Prostate gland (tissue), 2 donors: ENCODE results near the gene USP35. TPM values are rescaled to one million over a fixed set of nuclear protein-coding genes. Genes with fewer than 3 reads are reported as not detected.
"Not testable (repeated sequence)": the region's sequence is repeated elsewhere in the genome, so short reads cannot be mapped to it uniquely, and the experiment has no call there.

ENCODE experiments used
- DNase-seq: peaks from one replicate; pipeline ENCODE4 v3.0.0-alpha.2; 2019; ENCODE audit warnings: low spot score
- H3K27ac ChIP-seq, 2 donors: fragments of 200-600 bp; sonication (generic); 2 replicates each; pipeline ENCODE4 v1.5.1; 2017 to 2019
- H3K27me3 ChIP-seq: fragments of 200-600 bp; sonication (generic); replicated peaks from 2 replicates; pipeline ENCODE4 v1.5.1; 2019; ENCODE audit not compliant: insufficient read depth
- H3K36me3 ChIP-seq, 2 donors: fragments of 200-600 bp; sonication (generic); 1 replicate in 1 of 2; 2 replicates in 1 of 2; pipeline versions ENCODE4 v1.5.1 to v1.8.1; 2017 to 2019
- H3K4me1 ChIP-seq: fragments of 200-600 bp; sonication (generic); replicated peaks from 2 replicates; pipeline ENCODE4 v1.5.1; 2019
- H3K4me3 ChIP-seq, 2 donors: fragments of 200-600 bp; sonication (generic); 2 replicates each; pipeline ENCODE4 v1.5.1; 2017 to 2019
- H3K9me3 ChIP-seq: fragments of 200-600 bp; sonication (generic); 2 replicates; pipeline ENCODE4 v1.5.1; 2017
- POLR2A ChIP-seq: fragments of 450-650 bp; IDR thresholded peaks from one replicate; pipeline ENCODE4 v1.6.1; 2016; ENCODE audit warnings: antibody characterized with exemption, mild to moderate bottlenecking
- POLR2AphosphoS5 ChIP-seq: sonication (generic); formaldehyde crosslinking; IDR thresholded peaks from one replicate; pipeline ENCODE4 v1.6.1; 2017; ENCODE audit warnings: antibody characterized with exemption
- WGBS: methylation state at CpG from one replicate; pipeline ENCODE4 v1.1.5; 2018; 5-methylcytosine and 5-hydroxymethylcytosine counted together
- intact Hi-C: fragments of 100-400 bp; cut with DNase I; formaldehyde crosslinking; loops from one replicate; pipeline ENCODE4 v1.14.2; 2022
- total RNA-seq, 2 donors: library from RNA; depleted of rRNA; stranded (reverse); fragments of >200 nt; gene quantifications; one replicate each; pipeline ENCODE4 v1.1.0, GENCODE V29; 2016
- TF ChIP-seq, protein P1 (sequence below), 4 experiments: fragments of 200-600 bp in 2 of 4; fragments of 450-650 bp in 2 of 4; sonication (generic) in 2 of 4; IDR thresholded peaks; 1 replicate in 3 of 4; 2 replicates in 1 of 4; pipeline ENCODE4 v1.5.1; 2016 to 2019; ENCODE audit warnings: antibody characterized with exemption in 4 of 4, mild to moderate bottlenecking in 2 of 4, moderate library complexity in 2 of 4

USP35 gene
- total RNA-seq, 2 donors from 2014 or later: 3.4 to 13.6 TPM

DNA sequence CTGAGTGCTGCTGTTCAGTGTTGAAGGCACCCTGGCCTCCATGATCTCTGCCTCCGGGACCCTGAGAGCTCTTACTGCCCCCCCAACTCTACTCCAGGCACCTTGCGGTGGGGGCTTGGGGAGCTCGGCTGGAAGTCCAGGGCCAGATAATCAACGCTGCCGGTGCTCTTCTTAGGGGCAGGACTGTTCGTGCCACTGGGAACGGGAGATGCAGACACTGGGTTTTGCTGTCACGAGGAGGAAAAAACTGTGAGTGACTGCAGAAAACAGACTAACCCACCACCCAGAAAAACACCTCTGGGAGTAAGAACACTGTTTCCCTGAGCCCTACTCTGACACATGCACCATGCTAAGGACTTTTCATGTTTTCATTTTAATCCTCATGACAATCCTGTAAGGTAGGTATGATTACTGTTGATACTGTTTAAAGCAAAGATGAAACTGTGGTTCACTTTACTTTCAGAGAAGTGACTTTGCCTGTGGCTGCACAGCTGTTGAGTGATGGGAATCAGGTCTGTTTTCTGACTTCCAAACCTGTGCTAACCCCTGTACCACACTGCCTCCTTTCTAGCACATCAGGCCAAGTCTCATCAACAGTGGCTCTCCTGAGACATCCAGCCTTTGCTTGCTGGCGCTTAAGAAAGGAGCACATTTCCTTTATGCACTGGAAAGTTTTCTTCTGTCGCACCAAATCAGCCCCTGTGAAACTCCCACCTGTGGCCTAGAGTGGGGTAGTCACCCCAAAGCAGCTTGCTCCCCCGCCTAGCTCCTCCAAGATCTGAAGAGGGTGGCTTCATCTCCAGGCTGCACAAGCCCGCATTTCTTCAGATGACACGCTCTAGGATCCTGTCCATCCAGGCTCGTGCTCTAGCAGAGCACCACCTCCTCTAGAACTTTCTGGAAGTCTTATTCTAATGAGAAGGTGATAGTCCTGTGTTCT, 31.8 kb downstream of the USP35 start:
- no peaks in the 10 kb centered on the region for H3K27me3 ChIP-seq
- H3K36me3 ChIP-seq: no peaks in the 10 kb centered on the region
- 90% methylated on average over 14 of the region's 14 CpGs for WGBS
- H3K4me3 ChIP-seq: no peak overlapping the region
- H3K27ac ChIP-seq: no peak overlapping the region
- DNase-seq: no peak
- H3K4me1 ChIP-seq: no peaks in the 10 kb centered on the region
- intact Hi-C loops: no loop called here
- TF ChIP-seq, protein P1, sequence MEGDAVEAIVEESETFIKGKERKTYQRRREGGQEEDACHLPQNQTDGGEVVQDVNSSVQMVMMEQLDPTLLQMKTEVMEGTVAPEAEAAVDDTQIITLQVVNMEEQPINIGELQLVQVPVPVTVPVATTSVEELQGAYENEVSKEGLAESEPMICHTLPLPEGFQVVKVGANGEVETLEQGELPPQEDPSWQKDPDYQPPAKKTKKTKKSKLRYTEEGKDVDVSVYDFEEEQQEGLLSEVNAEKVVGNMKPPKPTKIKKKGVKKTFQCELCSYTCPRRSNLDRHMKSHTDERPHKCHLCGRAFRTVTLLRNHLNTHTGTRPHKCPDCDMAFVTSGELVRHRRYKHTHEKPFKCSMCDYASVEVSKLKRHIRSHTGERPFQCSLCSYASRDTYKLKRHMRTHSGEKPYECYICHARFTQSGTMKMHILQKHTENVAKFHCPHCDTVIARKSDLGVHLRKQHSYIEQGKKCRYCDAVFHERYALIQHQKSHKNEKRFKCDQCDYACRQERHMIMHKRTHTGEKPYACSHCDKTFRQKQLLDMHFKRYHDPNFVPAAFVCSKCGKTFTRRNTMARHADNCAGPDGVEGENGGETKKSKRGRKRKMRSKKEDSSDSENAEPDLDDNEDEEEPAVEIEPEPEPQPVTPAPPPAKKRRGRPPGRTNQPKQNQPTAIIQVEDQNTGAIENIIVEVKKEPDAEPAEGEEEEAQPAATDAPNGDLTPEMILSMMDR (IDR thresholded peaks at IDR 0.05): no peak
- TF ChIP-seq POLR2AphosphoS5 (no peak), POLR2A (no peak)
- H3K9me3 ChIP-seq: no peaks in the 10 kb centered on the region

DNA sequence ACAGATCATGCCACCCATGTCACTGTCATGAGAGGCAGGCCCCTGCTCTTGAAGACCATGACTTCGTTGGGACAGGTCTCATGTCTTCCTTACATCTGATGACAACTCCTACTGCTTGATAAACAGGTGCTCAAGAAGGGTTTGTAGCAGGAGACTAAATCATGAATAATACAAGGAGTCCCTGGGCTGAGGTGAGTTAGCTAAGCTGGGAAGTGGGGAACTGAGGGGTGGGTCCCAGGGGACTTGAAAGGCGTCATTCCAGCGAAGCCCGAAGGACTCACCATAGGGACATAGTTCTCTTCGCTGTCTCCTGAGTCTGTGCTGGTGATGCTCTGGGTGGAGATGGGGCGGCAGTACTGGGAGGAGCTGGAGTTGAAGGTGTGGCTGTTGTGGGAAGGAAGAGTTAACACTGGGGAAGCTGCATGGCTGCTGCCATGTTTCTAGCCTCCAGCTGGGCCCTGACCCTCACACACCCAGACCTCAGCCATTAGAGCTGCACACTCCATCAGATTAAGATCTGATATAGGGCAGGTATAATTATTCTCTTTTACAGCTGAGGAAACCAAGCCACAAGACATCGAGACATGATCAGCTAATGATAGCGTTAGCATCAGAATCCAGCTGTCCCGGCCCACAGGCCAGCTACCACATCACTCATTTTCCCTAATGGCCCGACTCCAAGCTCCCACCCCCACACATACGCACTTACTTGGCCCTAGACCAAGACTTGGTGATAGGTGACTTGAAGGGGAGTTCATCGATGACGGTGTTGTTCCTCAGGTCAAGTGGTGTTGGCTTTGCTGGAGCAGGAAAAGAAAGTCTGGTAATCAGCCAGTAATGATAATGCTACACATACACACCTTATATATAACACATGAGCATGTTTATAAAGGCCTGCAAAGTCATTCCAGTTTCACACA, 32.9 kb downstream of the USP35 start:
- intact Hi-C loops: no loop called here
- Histone ChIP-seq H3K27ac (no peak overlapping the region), H3K27me3 (no peaks in the 10 kb centered on the region), H3K9me3 (no peaks in the 10 kb centered on the region), H3K4me3 (no peak overlapping the region), H3K36me3 (no peaks in the 10 kb centered on the region), H3K4me1 (no peaks in the 10 kb centered on the region)
- no peak for DNase-seq
- 94% methylated on average over 13 of the region's 13 CpGs for WGBS
- TF ChIP-seq, protein P1 (IDR thresholded peaks at IDR 0.05): no peak
- TF ChIP-seq POLR2AphosphoS5 (no peak), POLR2A (no peak)

DNA sequence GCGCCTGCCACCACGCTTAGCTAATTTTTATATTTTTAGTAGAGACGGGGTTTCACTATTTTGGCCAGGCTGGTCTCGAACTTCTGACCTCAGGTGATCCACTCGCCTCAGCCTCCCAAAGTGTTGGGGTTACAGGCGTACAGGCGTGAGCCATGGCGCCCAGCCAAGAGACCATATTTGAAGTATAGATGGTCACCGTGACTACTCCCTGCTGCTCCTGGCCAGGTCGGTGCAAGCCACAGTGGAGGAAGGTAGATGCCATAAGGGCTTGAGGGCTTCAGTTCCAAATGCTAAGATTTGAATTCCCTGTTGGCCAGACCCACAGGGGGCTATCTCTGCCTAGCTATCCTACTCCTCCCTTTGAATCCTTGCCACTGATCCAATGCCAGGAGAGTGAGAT, 34.0 kb downstream of the USP35 start:
- H3K4me3 ChIP-seq, H3K36me3 ChIP-seq, H3K9me3 ChIP-seq, intact Hi-C loops, H3K4me1 ChIP-seq, H3K27ac ChIP-seq, H3K27me3 ChIP-seq, DNase-seq: not testable (repeated sequence)
- WGBS: 83% methylated on average over 10 of the region's 10 CpGs

DNA sequence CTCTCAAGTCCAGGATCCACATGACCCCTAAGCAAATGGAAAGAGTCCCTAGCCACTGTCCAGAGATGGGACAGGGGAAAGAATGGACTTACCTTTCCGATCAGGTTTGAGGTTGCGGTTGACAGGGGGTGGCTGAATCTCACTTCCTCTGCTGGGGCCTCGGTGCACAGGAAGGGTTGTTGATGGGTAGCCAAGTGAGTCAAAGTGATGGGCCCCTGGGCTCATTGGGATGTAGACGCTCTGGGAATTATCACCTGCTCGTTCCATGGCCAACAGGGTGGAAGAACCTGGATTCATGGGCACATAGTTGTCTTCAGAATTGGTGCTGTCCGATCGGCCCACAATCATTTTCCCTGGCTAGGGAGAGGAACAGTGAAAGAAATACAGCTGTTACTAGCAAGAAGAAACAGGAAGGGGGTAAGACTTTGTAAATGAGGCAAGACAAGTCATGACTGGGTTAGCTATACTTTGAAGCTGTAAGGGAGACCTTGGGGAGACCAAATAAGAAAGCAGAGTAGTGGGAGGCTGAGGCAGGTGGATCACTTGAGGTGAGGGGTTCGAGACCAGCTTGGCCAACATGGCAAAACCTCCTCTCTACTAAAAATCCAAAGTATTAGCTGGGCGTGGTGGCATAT, 34.7 kb downstream of the USP35 start:
- Histone ChIP-seq H3K4me3 (no peak overlapping the region), H3K36me3 (no peaks in the 10 kb centered on the region), H3K27me3 (no peaks in the 10 kb centered on the region), H3K4me1 (no peaks in the 10 kb centered on the region), H3K9me3 (no peaks in the 10 kb centered on the region), H3K27ac (no peak overlapping the region)
- intact Hi-C loops: no loop called here
- TF ChIP-seq POLR2AphosphoS5 (no peak), POLR2A (no peak)
- TF ChIP-seq, protein P1 (IDR thresholded peaks at IDR 0.05): no peak
- 92% methylated on average over 9 of the region's 9 CpGs for WGBS
- DNase-seq: no peak

- no peak for DNase-seq
- no peak for TF ChIP-seq POLR2A
- TF ChIP-seq, protein P1 (IDR thresholded peaks at IDR 0.05): no peak
- no peak for TF ChIP-seq POLR2AphosphoS5
- H3K36me3 ChIP-seq: no peaks in the 10 kb centered on the region
Observed at GRCh38 chr11:78224506-78224905, 35.8 kb downstream of the USP35 start.

More at GRCh38 chr11:78224506-78224905, 35.8 kb downstream of the USP35 start:
- 89% methylated on average over 4 of the region's 4 CpGs for WGBS
- intact Hi-C loops: no loop called here
- no peaks in the 10 kb centered on the region for H3K4me1 ChIP-seq
- no peak overlapping the region for H3K4me3 ChIP-seq
- no peaks in the 10 kb centered on the region for H3K27me3 ChIP-seq
- H3K27ac ChIP-seq: no peak overlapping the region
- no peaks in the 10 kb centered on the region for H3K9me3 ChIP-seq
